Measurements from ENCODE around the gene KAT8.

The KAT8 gene

GRCh38 chr16:31108035-31108793 lies 9.2 kb upstream of the KAT8 start, which contains the start of gene BCKDK:
TSS of gene BCKDK (plus strand) at chr16:31108386. CDS start at chr16:31109224, 838 bp downstream.
- DNase-seq = peak; percentile 88

GRCh38 chr16:31108794-31109558 lies 8.5 kb upstream of the KAT8 start:
- DNase-seq = no peak

GRCh38 chr16:31109622-31110021 lies 7.8 kb upstream of the KAT8 start:
- no peak for DNase-seq

GRCh38 chr16:31110106-31111034 lies 7.1 kb upstream of the KAT8 start:
- no peak for DNase-seq

GRCh38 chr16:31111881-31112466 lies 5.5 kb upstream of the KAT8 start:
- no peak for DNase-seq

- DNase-seq = no peak
Observed at GRCh38 chr16:31112711-31113110, 4.8 kb upstream of the KAT8 start.

GRCh38 chr16:31113121-31114120 lies 4.0 kb upstream of the KAT8 start:
- DNase-seq = no peak

- DNase-seq = no peak
Observed at GRCh38 chr16:31114468-31114867, 3.0 kb upstream of the KAT8 start.

GRCh38 chr16:31118223-31119155 lies 1.0 kb downstream of the KAT8 start:
- no peak for DNase-seq

- no peak for DNase-seq
Observed at GRCh38 chr16:31120129-31120528, 2.7 kb downstream of the KAT8 start.

- no peak for DNase-seq
Observed at GRCh38 chr16:31125844-31126243, 8.4 kb downstream of the KAT8 start.

- no peak for DNase-seq
Observed at GRCh38 chr16:31127182-31127581, 9.7 kb downstream of the KAT8 start.

GRCh38 chr16:31128711-31129567 lies 11.5 kb downstream of the KAT8 start:
- DNase-seq = no peak

GRCh38 chr16:31129568-31130335 lies 12.3 kb downstream of the KAT8 start:
- DNase-seq = no peak

- no peak for DNase-seq
Observed at GRCh38 chr16:31130336-31130891, 12.9 kb downstream of the KAT8 start.

- no peak for DNase-seq
Observed at GRCh38 chr16:31130899-31131298, 13.4 kb downstream of the KAT8 start.

GRCh38 chr16:31131416-31131815 lies 14.0 kb downstream of the KAT8 start:
- DNase-seq = no peak

- DNase-seq = no peak
Observed at GRCh38 chr16:31131841-31132271, 14.4 kb downstream of the KAT8 start.

Data from retina (tissue), 1 donor.